Measurements from ENCODE around the gene CRB1. TPM values are rescaled to one million over a fixed set of nuclear protein-coding genes. Genes with fewer than 3 reads are reported as not detected.

CRB1 gene
- total RNA-seq, 1 experiment from 2014 or later, result not detected

DNA sequence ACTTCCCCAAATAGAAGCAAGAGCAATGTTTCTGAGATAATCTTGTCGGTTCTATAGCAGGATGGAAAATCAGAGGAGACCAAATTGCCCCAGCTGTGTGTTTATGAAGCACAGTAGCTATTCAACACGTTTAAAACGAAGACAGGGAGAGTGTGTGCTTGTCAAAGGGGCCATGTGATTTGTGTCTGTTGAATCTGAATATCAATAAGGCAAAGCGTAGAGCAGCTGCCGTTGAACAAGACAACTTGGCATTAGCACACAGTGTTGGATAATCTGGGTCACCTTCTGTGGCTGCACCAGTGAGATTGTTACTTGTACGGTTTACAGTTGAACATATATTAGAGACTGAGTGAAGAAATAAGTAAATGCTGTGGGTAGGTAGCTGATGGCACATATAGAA lies 1.0 kb downstream of the CRB1 start:
- no peak overlapping the region for H3K4me2 ChIP-seq (ENCODE audit: insufficient read depth, insufficient read length, low read length)
- H3K23me2 ChIP-seq (ENCODE audit: insufficient read length, low read depth, low read length, poor library complexity, severe bottlenecking), result no peaks in the 10 kb centered on the region
- no peak overlapping the region for H3K56ac ChIP-seq (ENCODE audit: insufficient read length, low read depth, low read length)
- Mint-ChIP-seq H3K9me3 (no peaks in the 10 kb centered on the region), H3K27me3 (ENCODE audit: low read depth) (no peaks in the 10 kb centered on the region; the same call in 1 of the 2 replicates), H3K4me1 (peaks cover 7 to 13% of the 10 kb centered on the region in 2 experiments), H3K36me3 (ENCODE audit: insufficient read depth in 1 of 3, low read depth in 3 of 3) (no peaks in the 10 kb centered on the region), H3K27ac (no peak overlapping the region), H3K4me3 (no peak overlapping the region)
- H4K20me1 ChIP-seq (ENCODE audit: control insufficient read depth, insufficient read depth, insufficient read length), result no peaks in the 10 kb centered on the region
- WGBS (ENCODE audit: extremely low coverage, insufficient read length, low lambda C conversion rate), result no CpG with 5 or more reads among the region's 6 CpGs
- no peak overlapping the region for H2BK15ac ChIP-seq (ENCODE audit: low read depth, low read length)
- no peak overlapping the region for H2AFZ ChIP-seq (ENCODE audit: low read length)
- no peak overlapping the region for H2BK12ac ChIP-seq (ENCODE audit: insufficient read length, low read depth, low read length)
- no peaks in the 10 kb centered on the region for H3K79me1 ChIP-seq (ENCODE audit: insufficient read depth, low read depth, low read length, poor library complexity, severe bottlenecking)
- H2BK5ac ChIP-seq (ENCODE audit: insufficient read length, low read length), result no peak overlapping the region
- no peak overlapping the region for H3K23ac ChIP-seq (ENCODE audit: insufficient read length, low read depth, low read length)
- TF ChIP-seq, protein P1, sequence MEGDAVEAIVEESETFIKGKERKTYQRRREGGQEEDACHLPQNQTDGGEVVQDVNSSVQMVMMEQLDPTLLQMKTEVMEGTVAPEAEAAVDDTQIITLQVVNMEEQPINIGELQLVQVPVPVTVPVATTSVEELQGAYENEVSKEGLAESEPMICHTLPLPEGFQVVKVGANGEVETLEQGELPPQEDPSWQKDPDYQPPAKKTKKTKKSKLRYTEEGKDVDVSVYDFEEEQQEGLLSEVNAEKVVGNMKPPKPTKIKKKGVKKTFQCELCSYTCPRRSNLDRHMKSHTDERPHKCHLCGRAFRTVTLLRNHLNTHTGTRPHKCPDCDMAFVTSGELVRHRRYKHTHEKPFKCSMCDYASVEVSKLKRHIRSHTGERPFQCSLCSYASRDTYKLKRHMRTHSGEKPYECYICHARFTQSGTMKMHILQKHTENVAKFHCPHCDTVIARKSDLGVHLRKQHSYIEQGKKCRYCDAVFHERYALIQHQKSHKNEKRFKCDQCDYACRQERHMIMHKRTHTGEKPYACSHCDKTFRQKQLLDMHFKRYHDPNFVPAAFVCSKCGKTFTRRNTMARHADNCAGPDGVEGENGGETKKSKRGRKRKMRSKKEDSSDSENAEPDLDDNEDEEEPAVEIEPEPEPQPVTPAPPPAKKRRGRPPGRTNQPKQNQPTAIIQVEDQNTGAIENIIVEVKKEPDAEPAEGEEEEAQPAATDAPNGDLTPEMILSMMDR (conservative IDR thresholded peaks at IDR 0.05), result no peak
- no peak overlapping the region for H4K5ac ChIP-seq (ENCODE audit: insufficient read length, low read depth, low read length)
- H3K27ac ChIP-seq (ENCODE audit: insufficient read length, low read depth, low read length), result no peak overlapping the region
- H3K4ac ChIP-seq (ENCODE audit: low read depth, low read length), result no peak overlapping the region
- no peaks in the 10 kb centered on the region for H3K4me1 ChIP-seq (ENCODE audit: insufficient read depth, low read length)
- no peak overlapping the region for H2BK20ac ChIP-seq (ENCODE audit: low read depth, low read length, poor library complexity, severe bottlenecking)
- no peak overlapping the region for H4K8ac ChIP-seq (replicated peaks; ENCODE audit: insufficient read length, low read depth, low read length)
- H3K79me2 ChIP-seq (ENCODE audit: insufficient read depth, low read length), result no peaks in the 10 kb centered on the region
- H2BK120ac ChIP-seq (ENCODE audit: low read depth, low read length, poor library complexity, severe bottlenecking), result no peak overlapping the region
- DNase-seq, result no peak
- no peak overlapping the region for H3K9ac ChIP-seq (ENCODE audit: extremely low read depth, insufficient read length, low read length)
- no peak overlapping the region for H3K14ac ChIP-seq (ENCODE audit: insufficient read depth, low read length)
- H4K91ac ChIP-seq (ENCODE audit: insufficient read length, low read depth, low read length), result no peak overlapping the region
- no peak overlapping the region for H3K18ac ChIP-seq (ENCODE audit: insufficient read length, low read depth, low read length)
- H2AK5ac ChIP-seq (ENCODE audit: insufficient read length, low read length), result no peak overlapping the region
- H3K27me3 ChIP-seq (ENCODE audit: insufficient read depth, low read length), result no peaks in the 10 kb centered on the region
- no peaks in the 10 kb centered on the region for H3K9me3 ChIP-seq (ENCODE audit: control insufficient read depth, low read depth, low read length)
- no peak overlapping the region for H3T11ph ChIP-seq (ENCODE audit: low read length)
